ENCODE measurements around the gene PTDSS2. TPM values are rescaled to one million over a fixed set of nuclear protein-coding genes. Genes with fewer than 3 reads are reported as not detected.

The PTDSS2 gene
- total and polyA plus RNA-seq, 2 of the 4 experiments (the other 2 are of a cell fraction) = 23.5 to 26.6 TPM

GRCh38 chr11:498297-499181 is 48.5 kb downstream of the PTDSS2 start:
- dilution Hi-C loops (cut with HindIII; ENCODE audit: low sequenced_read_pairs, unreplicated experiment) (no loop called here), intact Hi-C loops (cut with micrococcal nuclease) (no loop called here), in situ Hi-C loops (cut with MboI; ENCODE audit: low sequenced_read_pairs) (no loop called here)
- Histone ChIP-seq H2AK5ac (ENCODE audit: low read depth, low read length) (no peak overlapping the region), H3K14ac (replicated peaks; ENCODE audit: low read depth, low read length) (no peak overlapping the region), H4K20me1 (ENCODE audit: insufficient read depth, low read length) (peaks cover 23% of the 10 kb centered on the region), H2BK120ac (ENCODE audit: low read depth, low read length) (no peak overlapping the region), H3K9ac (ENCODE audit: low read depth, low read length) (no peak overlapping the region), H3K56ac (ENCODE audit: extremely low read depth, insufficient read depth, low read length) (no peak overlapping the region), H4K5ac (ENCODE audit: low read depth, low read length) (no peak overlapping the region), H3K27me3 (ENCODE audit: control insufficient read depth, insufficient read depth, low read length) (no peaks in the 10 kb centered on the region), H3K79me1 (ENCODE audit: low read depth in 1 of 2, low read length in 2 of 2) (peaks cover 18 to 65% of the 10 kb centered on the region in 2 experiments), H3K18ac (ENCODE audit: low read depth, low read length) (no peak overlapping the region), H2BK20ac (ENCODE audit: low read depth, low read length) (no peak overlapping the region), H3K27ac (ENCODE audit: insufficient read depth, low read length) (no peak overlapping the region), H3K9me1 (ENCODE audit: insufficient read depth, low read length) (peaks cover 10% of the 10 kb centered on the region), H3K36me3 (ENCODE audit: control insufficient read depth, insufficient read depth, low read length) (peaks cover 74% of the 10 kb centered on the region), H3K4me3 (ENCODE audit: insufficient read depth, low read depth, low read length) (no peak overlapping the region), H4K8ac (ENCODE audit: low read depth in 2 of 2, low read length in 2 of 2) (no peak overlapping the region), H2AK9ac (replicated peaks; ENCODE audit: low read depth, low read length, poor library complexity) (peak overlapping the region; percentile 50), H2AFZ (replicated peaks; ENCODE audit: low read length, poor library complexity) (peak overlapping the region; percentile 41), H3K4me1 (ENCODE audit: control insufficient read depth, insufficient read depth, low read length) (peaks cover under 1% of the 10 kb centered on the region; the same call in 1 of the 2 replicates), H3K9me3 (ENCODE audit: control insufficient read depth, insufficient read depth, low read length) (peaks cover 2% of the 10 kb centered on the region; the same call in 1 of the 2 replicates), H3K4ac (ENCODE audit: low read depth, low read length) (no peak overlapping the region), H3K23ac (ENCODE audit: low read depth, low read length) (no peak overlapping the region), H3K4me2 (ENCODE audit: low read depth, low read length) (no peak overlapping the region), H2BK5ac (ENCODE audit: low read depth, low read length, poor library complexity, severe bottlenecking) (no peak overlapping the region), H4K91ac (ENCODE audit: insufficient read depth, low read depth, low read length) (no peak overlapping the region), H2BK15ac (ENCODE audit: low read depth, low read length) (no peak overlapping the region)
- ChIA-PET POLR2A (ENCODE audit: unreplicated experiment) (no interaction called here), CTCF (no interaction called here)
- DNase-seq = no peak
- WGBS, 2 experiments (ENCODE audit: extremely low coverage in 2 of 2, insufficient read length in 1 of 2) = 97% methylated on average over 25 of the region's 39 CpGs; no CpG with 5 or more reads in 1 of the 2 experiments
- TSS peak; percentile 81 for BruUV-seq (replicated peaks)
- TF ChIP-seq RAD21 (IDR thresholded peaks at IDR 0.05; ENCODE audit: low read length) (no peak), USF2 (IDR thresholded peaks at IDR 0.05; ENCODE audit: low read depth, low read length) (no peak), SMC3 (IDR thresholded peaks at IDR 0.05; ENCODE audit: low read depth, low read length) (no peak), NFE2L2 (IDR thresholded peaks at IDR 0.05; ENCODE audit: low read depth, low read length) (no peak), MAFK (IDR thresholded peaks at IDR 0.05; ENCODE audit: low read depth, low read length) (no peak)
- ATAC-seq (ENCODE audit: low read depth) = no peak
